ENCODE results near the gene BCAR3. TPM values are rescaled to one million over a fixed set of nuclear protein-coding genes. Genes with fewer than 3 reads are reported as not detected.

Gene BCAR3
- total RNA-seq, 2 experiments from 2014 or later, result 0.74 to 0.82 TPM

- H3K27ac Mint-ChIP-seq, result no peak overlapping the region
- H3K4me3 Mint-ChIP-seq, result no peak overlapping the region
- CTCF ChIA-PET, result interaction anchor here (2.0 kb wide), 1 partner anchor 20 kb away, joined by 5 read pairs; no protein-coding TSS in a partner anchor
Measured at GRCh38 chr1:93672477-93673162, 9.0 kb downstream of the BCAR3 start.

GRCh38 chr1:93672069-93672468, 9.6 kb downstream of the BCAR3 start:
- H3K27me3 Mint-ChIP-seq, result peaks cover 2% of the 10 kb centered on the region
- H3K9me3 Mint-ChIP-seq, result no peaks in the 10 kb centered on the region
- POLR2A ChIA-PET, result no interaction called here
- H3K4me1 Mint-ChIP-seq (ENCODE audit: low read depth), result no peaks in the 10 kb centered on the region
- no peak overlapping the region for H3K27ac Mint-ChIP-seq
- intact Hi-C loops (cut with micrococcal nuclease), result no loop called here
- CTCF ChIA-PET, result no interaction called here
- DNase-seq, result no peak
- H3K4me3 Mint-ChIP-seq, result no peak overlapping the region
- H3K36me3 Mint-ChIP-seq, result no peaks in the 10 kb centered on the region

More at GRCh38 chr1:93672477-93673162, 9.0 kb downstream of the BCAR3 start:
- Mint-ChIP-seq H3K36me3 (no peaks in the 10 kb centered on the region), H3K9me3 (no peaks in the 10 kb centered on the region), H3K4me1 (ENCODE audit: low read depth) (no peaks in the 10 kb centered on the region), H3K27me3 (peaks cover 2% of the 10 kb centered on the region)
- intact Hi-C loops (cut with micrococcal nuclease), result no loop called here
- POLR2A ChIA-PET, result no interaction called here
- DNase-seq, result no peak

- Mint-ChIP-seq H3K9me3 (no peaks in the 10 kb centered on the region), H3K4me1 (ENCODE audit: low read depth) (no peaks in the 10 kb centered on the region), H3K27ac (no peak overlapping the region), H3K36me3 (no peaks in the 10 kb centered on the region), H3K27me3 (peaks cover 2% of the 10 kb centered on the region), H3K4me3 (no peak overlapping the region)
- intact Hi-C loops (cut with micrococcal nuclease), result no loop called here
- DNase-seq, result no peak
- POLR2A ChIA-PET, result no interaction called here
- CTCF ChIA-PET, result interaction anchor here (0.7 kb wide), 1 partner anchor 24 kb away, joined by 4 read pairs; no protein-coding TSS in a partner anchor
Measured at GRCh38 chr1:93671099-93671621, 10.5 kb downstream of the BCAR3 start.

GRCh38 chr1:93670141-93670540, 11.5 kb downstream of the BCAR3 start:
- DNase-seq, result no peak
- intact Hi-C loops (cut with micrococcal nuclease), result no loop called here
- ChIA-PET CTCF (interaction anchor here (1.4 kb wide), 1 partner anchor 41 kb away, joined by 8 read pairs; no protein-coding TSS in a partner anchor), POLR2A (no interaction called here)
- no peaks in the 10 kb centered on the region for H3K36me3 Mint-ChIP-seq
- no peak overlapping the region for H3K27ac Mint-ChIP-seq
- no peaks in the 10 kb centered on the region for H3K4me1 Mint-ChIP-seq (ENCODE audit: low read depth)
- H3K4me3 Mint-ChIP-seq, result no peak overlapping the region
- H3K27me3 Mint-ChIP-seq, result no peaks in the 10 kb centered on the region
- H3K9me3 Mint-ChIP-seq, result no peaks in the 10 kb centered on the region

- Mint-ChIP-seq H3K27me3 (no peaks in the 10 kb centered on the region), H3K36me3 (no peaks in the 10 kb centered on the region), H3K27ac (no peak overlapping the region), H3K9me3 (no peaks in the 10 kb centered on the region), H3K4me1 (ENCODE audit: low read depth) (no peaks in the 10 kb centered on the region), H3K4me3 (no peak overlapping the region)
- ChIA-PET POLR2A (no interaction called here), CTCF (interaction anchor here (1.2 to 1.4 kb wide), 2 partner anchors 40 to 145 kb away, joined by 4 to 8 read pairs; no protein-coding TSS in a partner anchor)
- DNase-seq, result no peak
- intact Hi-C loops (cut with micrococcal nuclease), result no loop called here
Measured at GRCh38 chr1:93669369-93669768, 12.3 kb downstream of the BCAR3 start.

GRCh38 chr1:93668951-93669350, 12.7 kb downstream of the BCAR3 start:
- intact Hi-C loops (cut with micrococcal nuclease), result no loop called here
- no peaks in the 10 kb centered on the region for H3K27me3 Mint-ChIP-seq
- ChIA-PET CTCF (interaction anchor here (1.2 kb wide), 1 partner anchor 145 kb away, joined by 4 read pairs; no protein-coding TSS in a partner anchor), POLR2A (no interaction called here)
- H3K27ac Mint-ChIP-seq, result no peak overlapping the region
- no peaks in the 10 kb centered on the region for H3K36me3 Mint-ChIP-seq
- no peaks in the 10 kb centered on the region for H3K4me1 Mint-ChIP-seq (ENCODE audit: low read depth)
- no peak for DNase-seq
- no peak overlapping the region for H3K4me3 Mint-ChIP-seq
- no peaks in the 10 kb centered on the region for H3K9me3 Mint-ChIP-seq

GRCh38 chr1:93668121-93668520, 13.5 kb downstream of the BCAR3 start:
- no peaks in the 10 kb centered on the region for H3K9me3 Mint-ChIP-seq
- no peaks in the 10 kb centered on the region for H3K36me3 Mint-ChIP-seq
- H3K4me3 Mint-ChIP-seq, result no peak overlapping the region
- DNase-seq, result no peak
- H3K4me1 Mint-ChIP-seq (ENCODE audit: low read depth), result no peaks in the 10 kb centered on the region
- no peak overlapping the region for H3K27ac Mint-ChIP-seq
- no peaks in the 10 kb centered on the region for H3K27me3 Mint-ChIP-seq
- POLR2A ChIA-PET, result no interaction called here
- CTCF ChIA-PET, result no interaction called here
- intact Hi-C loops (cut with micrococcal nuclease), result no loop called here

GRCh38 chr1:93667642-93668041, 14.0 kb downstream of the BCAR3 start:
- no peaks in the 10 kb centered on the region for H3K4me1 Mint-ChIP-seq (ENCODE audit: low read depth)
- H3K27me3 Mint-ChIP-seq, result no peaks in the 10 kb centered on the region
- no peak overlapping the region for H3K4me3 Mint-ChIP-seq
- POLR2A ChIA-PET, result no interaction called here
- no peak overlapping the region for H3K27ac Mint-ChIP-seq
- DNase-seq, result no peak
- H3K36me3 Mint-ChIP-seq, result no peaks in the 10 kb centered on the region
- no peaks in the 10 kb centered on the region for H3K9me3 Mint-ChIP-seq
- CTCF ChIA-PET, result no interaction called here
- intact Hi-C loops (cut with micrococcal nuclease), result no loop called here

GRCh38 chr1:93666613-93667384, 14.8 kb downstream of the BCAR3 start:
- H3K4me1 Mint-ChIP-seq (ENCODE audit: low read depth), result no peaks in the 10 kb centered on the region
- DNase-seq, result no peak
- H3K27ac Mint-ChIP-seq, result no peak overlapping the region
- intact Hi-C loops (cut with micrococcal nuclease), result no loop called here
- ChIA-PET POLR2A (no interaction called here), CTCF (no interaction called here)
- H3K4me3 Mint-ChIP-seq, result no peak overlapping the region
- no peaks in the 10 kb centered on the region for H3K9me3 Mint-ChIP-seq
- no peaks in the 10 kb centered on the region for H3K36me3 Mint-ChIP-seq
- H3K27me3 Mint-ChIP-seq, result no peaks in the 10 kb centered on the region

GRCh38 chr1:93665015-93665414, 16.6 kb downstream of the BCAR3 start:
- DNase-seq, result no peak
- H3K36me3 Mint-ChIP-seq, result no peaks in the 10 kb centered on the region
- intact Hi-C loops (cut with micrococcal nuclease), result no loop called here
- H3K9me3 Mint-ChIP-seq, result no peaks in the 10 kb centered on the region
- no peaks in the 10 kb centered on the region for H3K4me1 Mint-ChIP-seq (ENCODE audit: low read depth)
- no peak overlapping the region for H3K4me3 Mint-ChIP-seq
- no peaks in the 10 kb centered on the region for H3K27me3 Mint-ChIP-seq
- H3K27ac Mint-ChIP-seq, result no peak overlapping the region
- CTCF ChIA-PET, result no interaction called here
- POLR2A ChIA-PET, result no interaction called here

GRCh38 chr1:93663208-93663614, 18.4 kb downstream of the BCAR3 start:
- no peaks in the 10 kb centered on the region for H3K36me3 Mint-ChIP-seq
- H3K9me3 Mint-ChIP-seq, result no peaks in the 10 kb centered on the region
- DNase-seq, result no peak
- ChIA-PET CTCF (no interaction called here), POLR2A (no interaction called here)
- intact Hi-C loops (cut with micrococcal nuclease), result no loop called here
- H3K4me1 Mint-ChIP-seq (ENCODE audit: low read depth), result no peaks in the 10 kb centered on the region
- no peak overlapping the region for H3K4me3 Mint-ChIP-seq
- H3K27me3 Mint-ChIP-seq, result no peaks in the 10 kb centered on the region
- no peak overlapping the region for H3K27ac Mint-ChIP-seq

- Mint-ChIP-seq H3K4me1 (ENCODE audit: low read depth) (no peaks in the 10 kb centered on the region), H3K27ac (no peak overlapping the region), H3K36me3 (no peaks in the 10 kb centered on the region), H3K27me3 (no peaks in the 10 kb centered on the region), H3K4me3 (no peak overlapping the region), H3K9me3 (no peaks in the 10 kb centered on the region)
- intact Hi-C loops (cut with micrococcal nuclease), result no loop called here
- ChIA-PET POLR2A (no interaction called here), CTCF (no interaction called here)
- no peak for DNase-seq
Measured at GRCh38 chr1:93662481-93663207, 19.0 kb downstream of the BCAR3 start.

Measured in activated CD4-positive, alpha-beta memory T cell treated with anti-CD3 and anti-CD28 coated beads for 36 hours (primary cell).